HG02943 (cell line): ENCODE data around the gene ELL2.

Experiments
- ATAC-seq: cut with Tn5 transposase; IDR thresholded peaks from one replicate; pipeline ENCODE4 v1.9.1; 2021; ENCODE audit warnings: mild to moderate bottlenecking, low read depth, moderate library complexity; ENCODE audit not compliant: unreplicated experiment

The ELL2 gene

DNA sequence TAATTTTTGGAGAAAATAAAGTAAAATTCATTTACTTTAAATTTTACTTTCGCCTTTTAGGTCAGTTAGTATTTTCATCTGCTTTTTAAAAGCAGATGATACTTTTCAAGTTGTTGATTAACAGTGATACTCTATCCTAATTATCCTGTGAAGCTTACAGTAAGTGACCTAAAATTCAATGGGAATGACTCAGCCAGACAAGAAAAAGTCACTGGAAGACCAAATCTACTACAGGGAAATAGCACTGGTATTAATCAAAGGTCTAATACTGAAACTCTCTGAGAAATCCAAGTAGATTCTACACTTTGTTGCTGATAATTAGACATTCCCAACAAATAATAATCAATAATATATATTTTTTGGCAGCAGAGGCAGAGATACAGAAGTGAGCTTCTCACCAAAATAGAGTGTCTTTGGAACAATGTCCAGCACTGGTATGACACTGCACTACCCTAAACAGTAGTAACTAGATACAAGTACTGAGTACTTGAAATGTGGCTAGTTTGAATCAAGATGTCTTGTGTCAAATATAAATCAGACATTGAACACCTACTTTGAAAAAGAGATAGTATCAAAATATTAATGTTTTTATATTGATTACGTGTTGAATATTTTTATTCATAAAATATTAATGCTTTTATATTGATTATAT, 22.8 kb upstream of the ELL2 start:
- no peak for ATAC-seq

- ATAC-seq = no peak
Measured at GRCh38 chr5:95983509-95983908, 21.9 kb upstream of the ELL2 start.

DNA sequence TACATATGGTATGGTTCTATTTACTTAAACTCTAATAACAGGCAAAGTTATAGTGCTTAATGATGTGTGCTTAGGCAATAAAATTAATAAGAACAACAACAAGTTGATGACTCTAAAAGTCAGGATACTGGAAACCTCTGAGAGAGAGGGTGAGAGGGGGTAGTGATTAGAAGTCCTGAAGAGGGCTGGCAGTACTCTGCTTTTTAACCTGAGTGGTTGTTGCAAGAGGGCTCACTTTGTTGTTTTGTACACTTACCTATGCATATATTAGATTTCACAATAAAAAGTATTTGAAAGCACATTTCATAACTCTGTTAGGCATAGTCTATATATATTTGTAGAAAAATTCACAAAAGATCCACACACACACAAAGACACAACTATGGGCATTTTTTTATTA, 21.4 kb upstream of the ELL2 start:
- no peak for ATAC-seq

DNA sequence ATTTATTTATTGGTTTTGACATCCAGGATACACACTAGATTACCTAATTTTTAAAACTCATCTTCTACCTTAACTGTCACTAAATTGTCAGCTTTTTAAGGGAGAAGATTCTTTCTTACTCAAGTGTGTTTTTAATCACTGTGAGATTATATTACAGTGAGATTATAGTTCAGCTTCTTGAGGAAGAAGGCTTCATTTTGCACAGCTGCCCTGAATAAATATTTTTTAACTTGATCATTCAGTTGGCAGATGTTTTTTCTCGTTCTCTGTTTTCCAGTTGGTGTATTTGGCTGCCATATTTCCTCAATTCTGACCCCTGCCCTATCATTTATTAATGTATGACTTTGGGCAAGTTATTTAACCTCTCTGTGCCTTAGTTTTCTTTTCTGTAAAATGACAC, 15.0 kb upstream of the ELL2 start:
- ATAC-seq = no peak

DNA sequence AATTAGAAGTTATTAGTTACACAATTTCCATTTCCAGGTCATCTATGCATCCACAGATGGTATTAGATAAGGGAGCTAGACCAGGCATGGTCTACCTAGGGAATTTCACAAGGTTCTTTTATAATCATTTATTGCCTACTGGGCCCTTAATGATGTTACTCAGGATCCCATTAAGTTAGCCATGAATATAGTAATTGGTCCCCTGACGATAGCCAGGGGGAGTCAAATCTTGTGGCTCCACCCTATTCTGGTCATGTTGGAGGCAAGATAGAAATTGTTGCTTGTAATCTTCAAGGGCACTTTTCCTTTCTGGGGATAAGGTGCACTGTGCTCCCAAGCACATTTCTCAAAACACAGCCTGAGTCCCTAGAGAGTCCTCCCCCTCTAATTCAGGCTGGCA, 14.1 kb upstream of the ELL2 start:
- no peak for ATAC-seq

- peak; percentile 89 for ATAC-seq
Measured at GRCh38 chr5:95973793-95974325, 12.2 kb upstream of the ELL2 start.

GRCh38 chr5:95972196-95972595, 10.5 kb upstream of the ELL2 start:
- ATAC-seq = no peak

- no peak for ATAC-seq
Measured at GRCh38 chr5:95970359-95970704, 8.7 kb upstream of the ELL2 start.

DNA sequence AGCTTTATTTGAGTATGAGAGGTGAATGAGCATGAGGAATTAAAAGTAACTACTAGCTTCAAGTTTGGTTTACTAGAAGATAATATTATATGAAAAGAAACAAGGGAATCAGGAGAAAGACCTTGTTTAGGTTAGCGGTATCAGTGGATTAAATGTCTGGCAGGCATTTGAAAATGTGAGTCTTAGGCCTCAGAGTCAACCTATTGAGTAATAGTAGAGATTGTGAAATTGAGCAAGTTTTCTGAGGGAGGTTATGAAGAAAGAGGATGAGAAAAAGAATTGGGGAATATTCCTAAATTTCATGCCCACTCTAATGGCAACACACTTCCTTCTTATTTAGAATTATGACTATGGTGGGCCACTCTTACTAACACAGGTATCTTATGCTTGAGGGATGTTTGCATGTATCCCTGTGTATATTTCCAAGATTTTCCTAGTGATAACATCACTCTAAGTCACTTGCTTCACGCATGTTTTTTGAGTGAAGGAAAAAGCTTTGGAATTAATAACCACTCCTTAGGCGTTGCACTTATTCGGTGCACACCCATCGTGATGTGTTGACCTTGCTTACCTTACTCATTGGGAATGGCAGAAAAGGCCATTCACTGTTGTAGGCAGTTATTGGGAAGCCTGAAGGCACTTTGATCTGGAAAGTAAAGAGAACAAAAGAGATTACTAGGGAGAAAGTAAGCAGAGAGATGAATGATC, 8.2 kb upstream of the ELL2 start:
- ATAC-seq = no peak

DNA sequence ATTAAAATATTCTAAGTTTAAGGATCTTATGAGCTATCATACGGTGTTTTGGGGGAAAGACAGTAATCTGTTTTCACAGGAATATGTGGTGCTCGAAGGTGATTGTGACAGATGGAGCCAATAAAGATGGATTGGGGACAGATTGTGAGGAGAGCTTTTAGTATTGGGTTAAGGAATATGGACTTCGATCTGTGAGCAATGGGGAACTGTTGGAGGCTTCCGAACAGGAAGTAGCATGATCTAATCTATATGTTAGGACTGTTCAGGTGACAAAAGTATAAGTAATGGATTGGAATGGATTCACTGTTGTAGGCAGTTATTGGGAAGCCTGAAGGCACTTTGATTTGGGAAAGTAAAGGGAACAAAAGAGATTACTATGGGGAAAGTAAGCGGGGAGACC, 7.4 kb upstream of the ELL2 start:
- ATAC-seq = no peak

- ATAC-seq = no peak
Measured at GRCh38 chr5:95967236-95967635, 5.6 kb upstream of the ELL2 start.

- no peak for ATAC-seq
Measured at GRCh38 chr5:95966005-95966404, 4.4 kb upstream of the ELL2 start.

- ATAC-seq = no peak
Measured at GRCh38 chr5:95963650-95964410, 2.2 kb upstream of the ELL2 start.

DNA sequence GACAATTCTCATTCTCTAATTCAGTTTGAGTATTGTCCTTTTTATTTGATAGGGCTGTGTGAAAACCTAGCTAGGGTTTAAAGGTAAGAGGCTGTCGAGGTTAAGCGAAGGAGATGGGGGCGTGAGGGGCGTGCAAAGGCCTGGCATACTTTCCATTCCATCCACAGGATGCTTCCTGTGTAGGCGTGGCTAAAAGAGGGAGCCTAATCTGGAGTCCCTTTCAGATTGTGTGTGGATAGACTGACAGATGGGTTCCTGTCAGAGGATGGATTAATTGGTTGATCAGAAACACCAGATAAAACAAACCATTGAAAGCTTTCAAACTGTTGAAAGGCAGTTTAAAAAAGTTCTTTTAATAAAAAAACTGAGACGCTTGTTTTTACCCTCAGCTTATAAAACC, 1.1 kb upstream of the ELL2 start:
- ATAC-seq = no peak

DNA sequence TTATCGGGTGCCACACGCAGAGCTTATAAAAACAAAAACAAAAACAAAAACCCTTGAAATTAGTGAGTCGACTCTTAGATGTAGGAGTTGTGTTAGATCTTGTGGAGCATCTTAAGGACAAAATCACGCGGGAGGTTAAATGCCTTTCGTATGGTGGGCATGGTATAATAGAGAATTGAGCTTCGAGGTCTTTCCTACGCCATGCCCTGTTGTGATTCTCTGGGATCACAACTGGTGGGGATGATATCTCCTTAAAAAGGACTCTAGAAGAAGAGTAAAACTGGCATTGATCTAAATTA, 773 bp upstream of the ELL2 start:
- no peak for ATAC-seq

GRCh38 chr5:95960667-95961616, 709 bp downstream of the ELL2 start:
- peak; percentile 56 for ATAC-seq

- ATAC-seq = no peak
Measured at GRCh38 chr5:95959888-95960666, 1.6 kb downstream of the ELL2 start.

DNA sequence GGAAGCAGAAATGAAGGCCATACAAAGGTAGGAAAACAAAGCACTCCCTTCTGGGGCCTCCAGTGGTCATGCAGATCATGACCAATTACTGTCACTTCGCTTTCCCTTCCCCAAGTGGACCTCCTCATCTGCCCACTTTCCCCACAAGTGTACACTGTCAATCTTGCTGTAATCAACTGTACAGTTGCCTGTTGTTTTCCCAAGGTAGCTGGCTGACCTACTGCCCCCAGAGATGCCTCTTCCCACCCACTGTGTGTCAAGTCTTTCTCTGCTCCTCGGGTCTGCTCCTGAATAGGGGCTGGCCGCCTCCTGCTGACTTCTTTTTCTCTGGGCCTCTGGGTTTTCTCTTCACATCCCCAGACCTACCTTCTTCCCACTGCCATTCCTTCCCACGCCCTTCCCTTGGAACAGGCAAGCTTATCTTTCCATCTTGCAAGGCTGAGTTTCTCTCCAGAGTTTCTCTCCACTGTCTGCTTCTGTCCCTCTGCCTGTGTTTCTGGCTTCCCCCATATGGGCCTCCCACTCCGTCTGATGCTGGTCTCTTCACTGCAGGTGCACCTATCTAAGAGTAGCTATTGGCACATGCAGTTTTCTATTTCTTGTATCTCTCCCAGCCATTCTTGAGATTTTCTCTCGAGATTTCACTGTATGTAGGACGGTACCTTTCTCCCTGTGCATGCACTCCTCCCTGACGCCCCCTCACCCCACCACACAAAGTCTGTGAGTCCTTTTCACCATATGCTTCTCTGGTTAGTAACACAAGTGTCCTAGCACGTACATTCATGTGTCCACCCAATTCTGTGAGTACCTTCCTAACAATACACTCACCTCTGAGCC, 2.4 kb downstream of the ELL2 start:
- no peak for ATAC-seq
